Testis (tissue), 3 donors: Measurements from ENCODE around the gene ZNF747. TPM values are rescaled to one million over a fixed set of nuclear protein-coding genes. Genes with fewer than 3 reads are reported as not detected.

Source experiments
- DNase-seq: peaks from one replicate; pipeline ENCODE4 v3.0.0-alpha.2; 2019
- H3K27ac ChIP-seq, 2 donors: fragments of 200-600 bp; sonication (generic); one replicate each; pipeline ENCODE4 v1.5.1; 2019
- H3K27me3 ChIP-seq: fragments of 200-600 bp; sonication (generic); one replicate; pipeline ENCODE4 v1.5.1; 2019
- H3K36me3 ChIP-seq: fragments of 200-600 bp; sonication (generic); one replicate; pipeline ENCODE4 v1.5.1; 2017; ENCODE audit warnings: low read depth; ENCODE audit errors: missing control alignments
- H3K4me1 ChIP-seq: fragments of 200-600 bp; sonication (generic); one replicate; pipeline ENCODE4 v1.5.1; 2019
- H3K4me3 ChIP-seq, 2 donors: fragments of 200-600 bp; sonication (generic); one replicate each; pipeline ENCODE4 v1.5.1; 2017 to 2019
- H3K9me3 ChIP-seq: fragments of 200-600 bp; sonication (generic); one replicate; pipeline ENCODE4 v1.5.1; 2017
- POLR2A ChIP-seq: fragments of 450-650 bp; IDR thresholded peaks from one replicate; pipeline ENCODE4 v1.6.1; 2017; ENCODE audit warnings: antibody characterized with exemption, mild to moderate bottlenecking, moderate library complexity
- WGBS, 2 donors: methylation state at CpG; one replicate each; pipeline ENCODE4 v1.1.5; 2018; 5-methylcytosine and 5-hydroxymethylcytosine counted together
- intact Hi-C: fragments of 100-400 bp; cut with DNase I; formaldehyde crosslinking; loops from one replicate; pipeline ENCODE4 v1.15.1; 2023; ENCODE audit warnings: low total_unique reads
- polyA plus RNA-seq: library from polyadenylated mRNA; stranded (reverse); fragments of 350-450 nt; fragmentation: Illumina TruSeq; extraction: RNeasy Lipid Tissue Mini Kit (QIAGEN cat#74804); gene quantifications from one replicate; pipeline ENCODE4 v1.2.3, GENCODE V29; 2014; ENCODE audit warnings: low read depth, low replicate concordance; ENCODE audit not compliant: insufficient read depth
- total RNA-seq, 2 donors: library from RNA; depleted of rRNA; stranded (reverse); fragments of >200 nt; gene quantifications; one replicate each; pipeline ENCODE4 v1.2.3, GENCODE V29; 2016
- TF ChIP-seq, protein P1 (sequence below), 3 experiments: fragments of 450-650 bp in 2 of 3; fragments of 200-600 bp in 1 of 3; sonication (generic) in 1 of 3; IDR thresholded peaks; one replicate each; pipeline ENCODE4 v1.5.1; 2016 to 2019; ENCODE audit warnings: antibody characterized with exemption in 3 of 3, mild to moderate bottlenecking in 2 of 3, moderate library complexity in 1 of 3

Gene ZNF747
- total and polyA plus RNA-seq, 3 donors from 2014 or later: 13.1 to 23.3 (median 18.7) TPM

DNA sequence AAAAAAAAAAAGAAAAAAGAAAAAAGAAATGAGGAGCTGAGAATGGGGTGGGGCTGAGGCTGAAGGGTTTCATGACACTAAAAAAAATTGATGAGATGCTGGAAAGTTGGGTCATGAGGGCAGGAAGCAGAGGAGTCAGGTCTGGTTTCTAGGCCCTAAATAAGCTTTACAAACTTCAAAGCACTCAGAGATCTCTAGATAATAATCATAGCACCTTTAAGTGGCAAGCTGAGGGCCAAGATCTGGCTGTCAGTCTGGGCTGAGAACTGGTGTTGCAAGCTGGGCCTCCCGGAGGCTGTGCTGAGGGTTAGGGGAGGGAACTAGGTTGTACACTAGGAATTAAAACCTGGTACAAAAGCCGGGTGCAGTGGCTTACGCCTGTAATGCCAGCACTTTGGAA is 17.1 kb upstream of the ZNF747 start:
- no peaks in the 10 kb centered on the region for H3K36me3 ChIP-seq
- H3K4me1 ChIP-seq: peaks cover 2% of the 10 kb centered on the region
- TF ChIP-seq, protein P1, sequence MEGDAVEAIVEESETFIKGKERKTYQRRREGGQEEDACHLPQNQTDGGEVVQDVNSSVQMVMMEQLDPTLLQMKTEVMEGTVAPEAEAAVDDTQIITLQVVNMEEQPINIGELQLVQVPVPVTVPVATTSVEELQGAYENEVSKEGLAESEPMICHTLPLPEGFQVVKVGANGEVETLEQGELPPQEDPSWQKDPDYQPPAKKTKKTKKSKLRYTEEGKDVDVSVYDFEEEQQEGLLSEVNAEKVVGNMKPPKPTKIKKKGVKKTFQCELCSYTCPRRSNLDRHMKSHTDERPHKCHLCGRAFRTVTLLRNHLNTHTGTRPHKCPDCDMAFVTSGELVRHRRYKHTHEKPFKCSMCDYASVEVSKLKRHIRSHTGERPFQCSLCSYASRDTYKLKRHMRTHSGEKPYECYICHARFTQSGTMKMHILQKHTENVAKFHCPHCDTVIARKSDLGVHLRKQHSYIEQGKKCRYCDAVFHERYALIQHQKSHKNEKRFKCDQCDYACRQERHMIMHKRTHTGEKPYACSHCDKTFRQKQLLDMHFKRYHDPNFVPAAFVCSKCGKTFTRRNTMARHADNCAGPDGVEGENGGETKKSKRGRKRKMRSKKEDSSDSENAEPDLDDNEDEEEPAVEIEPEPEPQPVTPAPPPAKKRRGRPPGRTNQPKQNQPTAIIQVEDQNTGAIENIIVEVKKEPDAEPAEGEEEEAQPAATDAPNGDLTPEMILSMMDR (IDR thresholded peaks at IDR 0.05): no peak
- TF ChIP-seq POLR2A: no peak
- WGBS, 2 donors: 76 to 81% methylated on average over 3 of the region's 3 CpGs
- no peak for DNase-seq
- H3K27me3 ChIP-seq: no peaks in the 10 kb centered on the region
- H3K27ac ChIP-seq: no peak overlapping the region
- H3K4me3 ChIP-seq: no peak overlapping the region
- intact Hi-C loops: no loop called here
- no peaks in the 10 kb centered on the region for H3K9me3 ChIP-seq

DNA sequence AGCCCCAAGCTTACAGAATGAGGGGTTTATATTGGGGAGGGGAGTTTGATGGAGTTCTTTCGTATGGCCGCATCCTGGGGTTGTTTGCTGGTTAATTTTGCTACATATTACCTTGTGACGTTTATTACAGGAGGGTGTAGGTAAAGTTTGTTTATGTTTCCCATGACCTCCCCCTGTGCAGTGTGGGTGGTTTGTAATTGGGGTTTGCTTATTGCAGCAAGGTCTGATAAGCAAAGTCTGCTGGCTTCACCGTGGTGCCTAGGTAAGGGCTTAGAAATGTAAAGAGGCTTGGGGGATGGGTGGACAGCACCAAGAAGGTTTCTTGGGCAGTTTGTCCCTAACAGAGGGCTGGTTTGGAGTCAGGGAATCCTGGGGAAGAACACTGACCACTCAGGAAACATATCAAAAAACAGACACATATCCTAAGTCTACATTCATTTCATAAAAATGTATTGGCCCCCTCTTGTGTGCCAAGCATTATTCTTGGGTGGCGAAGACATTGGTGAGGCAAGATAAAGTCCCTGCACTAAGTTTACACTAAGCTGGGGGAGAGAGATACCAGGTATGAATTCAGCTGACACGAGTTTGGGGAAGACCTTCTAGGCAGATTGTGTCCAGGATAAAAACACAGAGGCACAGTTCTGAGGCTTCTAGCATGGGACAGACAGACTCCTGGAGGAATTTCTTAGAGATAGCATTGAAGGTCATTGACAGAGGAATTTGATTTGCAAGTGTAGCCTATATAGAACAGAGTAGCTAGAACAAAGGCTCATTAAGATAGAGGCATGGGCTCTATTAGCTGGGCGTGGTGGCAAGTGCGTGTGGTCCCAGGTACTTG is 14.0 kb upstream of the ZNF747 start:
- no peak overlapping the region for H3K4me3 ChIP-seq
- no peaks in the 10 kb centered on the region for H3K27me3 ChIP-seq
- H3K4me1 ChIP-seq: no peaks in the 10 kb centered on the region
- H3K9me3 ChIP-seq: no peaks in the 10 kb centered on the region
- TF ChIP-seq, protein P1 (IDR thresholded peaks at IDR 0.05): no peak
- no peak for TF ChIP-seq POLR2A
- WGBS, 2 donors: 62 to 71% methylated on average over 8 of the region's 8 CpGs
- intact Hi-C loops: no loop called here
- H3K36me3 ChIP-seq: no peaks in the 10 kb centered on the region
- DNase-seq: no peak
- H3K27ac ChIP-seq: peak overlapping the region; percentile 3 to 40

- Histone ChIP-seq H3K9me3 (no peaks in the 10 kb centered on the region), H3K27ac (no peak overlapping the region), H3K36me3 (no peaks in the 10 kb centered on the region), H3K27me3 (no peaks in the 10 kb centered on the region), H3K4me3 (no peak overlapping the region), H3K4me1 (no peaks in the 10 kb centered on the region)
- intact Hi-C loops: no loop called here
- WGBS, 2 donors: 88% methylated on average over 8 of the region's 8 CpGs
- no peak for TF ChIP-seq POLR2A
- TF ChIP-seq, protein P1 (IDR thresholded peaks at IDR 0.05): no peak
- no peak for DNase-seq
Measured at GRCh38 chr16:30546115-30546514, 11.5 kb upstream of the ZNF747 start.

- Histone ChIP-seq H3K27me3 (no peaks in the 10 kb centered on the region), H3K4me3 (no peak overlapping the region), H3K27ac (no peak overlapping the region), H3K36me3 (no peaks in the 10 kb centered on the region), H3K4me1 (no peaks in the 10 kb centered on the region), H3K9me3 (no peaks in the 10 kb centered on the region)
- intact Hi-C loops: no loop called here
- 70 to 80% methylated on average over 5 of the region's 5 CpGs for WGBS, 2 donors
- no peak for DNase-seq
- TF ChIP-seq POLR2A: no peak
- TF ChIP-seq, protein P1 (IDR thresholded peaks at IDR 0.05): no peak
Measured at GRCh38 chr16:30543067-30543466, 8.4 kb upstream of the ZNF747 start.
